ENCODE data around the gene TRIOBP. TPM values are rescaled to one million over a fixed set of nuclear protein-coding genes. Genes with fewer than 3 reads are reported as not detected.

The TRIOBP gene
- total and polyA plus RNA-seq, 2 of the 13 experiments (the other 11 are each of a cell fraction or from before 2014, with no cell fraction given): 6.1 to 15.4 TPM

- no peak for TF ChIP-seq DDIT3 (CRISPR knock-in tag; IDR thresholded peaks at IDR 0.05)
- no peak; the same call in 1 of the 2 replicates for TF ChIP-seq ZBTB26 (CRISPR knock-in tag; IDR thresholded peaks at IDR 0.05; ENCODE audit: borderline replicate concordance)
- TF ChIP-seq ZNF749 (CRISPR knock-in tag; IDR thresholded peaks at IDR 0.05; ENCODE audit: borderline replicate concordance): no peak
- no peak for TF ChIP-seq NR2F1 (CRISPR knock-in tag; IDR thresholded peaks at IDR 0.05)
- no peak for TF ChIP-seq ZNF362 (CRISPR knock-in tag; IDR thresholded peaks at IDR 0.05; ENCODE audit: borderline replicate concordance)
- TF ChIP-seq CBX5 (CRISPR knock-in tag; IDR thresholded peaks at IDR 0.05; ENCODE audit: borderline replicate concordance): peak; percentile 12; the same call in 1 of the 2 replicates
- no peak for TF ChIP-seq ZNF691 (CRISPR knock-in tag; IDR thresholded peaks at IDR 0.05; ENCODE audit: borderline replicate concordance, low read depth)
- TF ChIP-seq KMT2A (CRISPR knock-in tag; IDR thresholded peaks at IDR 0.05): no peak
- TF ChIP-seq ZNF264 (CRISPR knock-in tag; IDR thresholded peaks at IDR 0.05): no peak
- peak; percentile 61; the same call in 1 of the 2 replicates for TF ChIP-seq KDM5B (CRISPR knock-in tag; IDR thresholded peaks at IDR 0.05; ENCODE audit: borderline replicate concordance)
- no peak for TF ChIP-seq U2AF2 (IDR thresholded peaks at IDR 0.05; ENCODE audit: low read depth, low read length)
- peak; percentile 73 for TF ChIP-seq ELF1 (CRISPR knock-in tag; IDR thresholded peaks at IDR 0.05)
- TF ChIP-seq NBN (conservative IDR thresholded peaks at IDR 0.05): no peak
- no peak for TF ChIP-seq ZFP36 (IDR thresholded peaks at IDR 0.05; ENCODE audit: borderline replicate concordance, low read depth, low read length, partially characterized antibody)
- TF ChIP-seq ZNF574 (CRISPR knock-in tag; IDR thresholded peaks at IDR 0.05): peak; percentile 74
- no peak for TF ChIP-seq NCOR1 (IDR thresholded peaks at IDR 0.05; ENCODE audit: borderline replicate concordance, low read length)
- no peak for TF ChIP-seq NFKBIZ (CRISPR knock-in tag; IDR thresholded peaks at IDR 0.05)
- TF ChIP-seq FOXM1 (CRISPR knock-in tag; IDR thresholded peaks at IDR 0.05): no peak
- no peak for TF ChIP-seq SIX1 (CRISPR knock-in tag; IDR thresholded peaks at IDR 0.05; ENCODE audit: borderline replicate concordance)
- peak; percentile 76; the same call in 1 of the 2 replicates for TF ChIP-seq ZNF766 (CRISPR knock-in tag; IDR thresholded peaks at IDR 0.05; ENCODE audit: borderline replicate concordance)
- no peak for TF ChIP-seq ZNF569 (CRISPR knock-in tag; IDR thresholded peaks at IDR 0.05; ENCODE audit: borderline replicate concordance)
- no peak; the same call in 1 of the 2 replicates for TF ChIP-seq ZNF567 (CRISPR knock-in tag; IDR thresholded peaks at IDR 0.05; ENCODE audit: borderline replicate concordance)
- TF ChIP-seq MYC (CRISPR knock-in tag; IDR thresholded peaks at IDR 0.05; ENCODE audit: borderline replicate concordance): peak; percentile 37; the same call in 1 of the 2 replicates
These were observed 105.7 kb downstream of the TRIOBP start (continued) for GRCh38 chr22:37802310-37803194.
